Esophagus muscularis mucosa (tissue), 3 donors: ENCODE results near the gene OTOF.

Source experiments
- CTCF ChIP-seq, 3 experiments: fragments of 200-600 bp in 2 of 3; fragments of 450-650 bp in 1 of 3; sonication (generic) in 2 of 3; IDR thresholded peaks; one replicate each; pipeline ENCODE4 v1.5.1; 2017 to 2019; ENCODE audit warnings: antibody characterized with exemption in 3 of 3, mild to moderate bottlenecking in 2 of 3, moderate library complexity in 1 of 3
- POLR2A ChIP-seq: fragments of 450-650 bp; IDR thresholded peaks from one replicate; pipeline ENCODE4 v1.6.1; 2017; ENCODE audit warnings: antibody characterized with exemption, moderate library complexity, mild to moderate bottlenecking, low read depth
- POLR2AphosphoS5 ChIP-seq, 2 donors: sonication (generic); formaldehyde crosslinking; IDR thresholded peaks; one replicate each; pipeline ENCODE4 v1.6.1; 2017; ENCODE audit warnings: antibody characterized with exemption in 2 of 2

- TF ChIP-seq POLR2A: no peak
- no peak for TF ChIP-seq CTCF (IDR thresholded peaks at IDR 0.05)
- TF ChIP-seq POLR2AphosphoS5 (IDR thresholded peaks at IDR 0.05): no peak
These were observed 22.8 kb downstream of the OTOF start for GRCh38 chr2:26455037-26455669.
